ENCODE measurements around the gene ADAMTSL3.

DNA sequence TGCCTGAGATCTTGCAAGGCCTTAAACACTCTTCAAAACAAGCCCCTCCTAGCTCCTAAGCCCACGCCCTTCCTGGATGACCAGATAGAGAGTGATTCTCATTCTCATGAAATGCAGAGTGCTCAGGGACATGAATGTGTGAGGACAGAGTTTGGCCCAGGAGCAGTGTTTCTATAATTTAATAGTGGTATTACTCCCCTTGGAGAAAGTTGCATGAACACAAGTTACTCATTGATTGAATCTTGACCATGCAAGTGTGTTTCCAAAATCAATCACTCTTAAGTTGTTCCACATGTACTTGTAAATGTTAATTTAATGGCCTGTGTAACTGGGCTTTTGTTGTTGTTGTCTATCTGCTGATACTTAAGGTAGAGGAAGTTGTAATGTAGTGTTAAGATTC, 181.6 kb downstream of the ADAMTSL3 start:
- TF ChIP-seq, protein P1, sequence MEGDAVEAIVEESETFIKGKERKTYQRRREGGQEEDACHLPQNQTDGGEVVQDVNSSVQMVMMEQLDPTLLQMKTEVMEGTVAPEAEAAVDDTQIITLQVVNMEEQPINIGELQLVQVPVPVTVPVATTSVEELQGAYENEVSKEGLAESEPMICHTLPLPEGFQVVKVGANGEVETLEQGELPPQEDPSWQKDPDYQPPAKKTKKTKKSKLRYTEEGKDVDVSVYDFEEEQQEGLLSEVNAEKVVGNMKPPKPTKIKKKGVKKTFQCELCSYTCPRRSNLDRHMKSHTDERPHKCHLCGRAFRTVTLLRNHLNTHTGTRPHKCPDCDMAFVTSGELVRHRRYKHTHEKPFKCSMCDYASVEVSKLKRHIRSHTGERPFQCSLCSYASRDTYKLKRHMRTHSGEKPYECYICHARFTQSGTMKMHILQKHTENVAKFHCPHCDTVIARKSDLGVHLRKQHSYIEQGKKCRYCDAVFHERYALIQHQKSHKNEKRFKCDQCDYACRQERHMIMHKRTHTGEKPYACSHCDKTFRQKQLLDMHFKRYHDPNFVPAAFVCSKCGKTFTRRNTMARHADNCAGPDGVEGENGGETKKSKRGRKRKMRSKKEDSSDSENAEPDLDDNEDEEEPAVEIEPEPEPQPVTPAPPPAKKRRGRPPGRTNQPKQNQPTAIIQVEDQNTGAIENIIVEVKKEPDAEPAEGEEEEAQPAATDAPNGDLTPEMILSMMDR (IDR thresholded peaks at IDR 0.05), result no peak
- no peak for TF ChIP-seq ZFX (IDR thresholded peaks at IDR 0.05; ENCODE audit: borderline replicate concordance)
